ENCODE results near the gene GSAP.
"Not testable (repeated sequence)": the region's sequence is repeated elsewhere in the genome, so short reads cannot be mapped to it uniquely, and the experiment has no call there.

Gene GSAP, protein sequence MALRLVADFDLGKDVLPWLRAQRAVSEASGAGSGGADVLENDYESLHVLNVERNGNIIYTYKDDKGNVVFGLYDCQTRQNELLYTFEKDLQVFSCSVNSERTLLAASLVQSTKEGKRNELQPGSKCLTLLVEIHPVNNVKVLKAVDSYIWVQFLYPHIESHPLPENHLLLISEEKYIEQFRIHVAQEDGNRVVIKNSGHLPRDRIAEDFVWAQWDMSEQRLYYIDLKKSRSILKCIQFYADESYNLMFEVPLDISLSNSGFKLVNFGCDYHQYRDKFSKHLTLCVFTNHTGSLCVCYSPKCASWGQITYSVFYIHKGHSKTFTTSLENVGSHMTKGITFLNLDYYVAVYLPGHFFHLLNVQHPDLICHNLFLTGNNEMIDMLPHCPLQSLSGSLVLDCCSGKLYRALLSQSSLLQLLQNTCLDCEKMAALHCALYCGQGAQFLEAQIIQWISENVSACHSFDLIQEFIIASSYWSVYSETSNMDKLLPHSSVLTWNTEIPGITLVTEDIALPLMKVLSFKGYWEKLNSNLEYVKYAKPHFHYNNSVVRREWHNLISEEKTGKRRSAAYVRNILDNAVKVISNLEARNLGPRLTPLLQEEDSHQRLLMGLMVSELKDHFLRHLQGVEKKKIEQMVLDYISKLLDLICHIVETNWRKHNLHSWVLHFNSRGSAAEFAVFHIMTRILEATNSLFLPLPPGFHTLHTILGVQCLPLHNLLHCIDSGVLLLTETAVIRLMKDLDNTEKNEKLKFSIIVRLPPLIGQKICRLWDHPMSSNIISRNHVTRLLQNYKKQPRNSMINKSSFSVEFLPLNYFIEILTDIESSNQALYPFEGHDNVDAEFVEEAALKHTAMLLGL
- total RNA-seq: 20.8 reads per million, percentile 47 among the genes with 10 or more reads in this experiment

GRCh38 chr7:77415823-77416620 is at the start of gene GSAP:
Gene GSAP, minus strand, starts transcription at chr7:77416349. Its CDS starts 28 bp downstream, at chr7:77416321.
- DNase-seq: peak; percentile 20

DNA sequence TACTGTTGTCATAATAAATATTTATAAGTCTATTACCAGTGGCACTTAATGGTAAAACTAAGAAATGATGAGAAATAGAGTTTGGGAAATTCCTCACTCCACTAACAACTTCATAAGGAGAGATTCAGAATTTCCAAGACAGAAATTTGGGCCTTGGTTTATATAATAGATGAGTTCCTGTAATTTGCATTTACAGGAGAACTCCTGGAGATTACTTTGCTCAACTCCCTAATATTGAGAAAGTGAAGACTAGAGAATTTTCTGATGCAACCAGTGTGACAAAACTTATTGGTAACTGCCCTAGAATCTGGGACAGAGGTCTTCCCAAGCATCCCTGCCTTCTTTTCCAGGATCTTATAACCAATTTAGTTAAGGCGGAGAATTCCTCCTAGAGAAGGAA is 49.1 kb upstream of the GSAP start:
- no peak for DNase-seq

DNA sequence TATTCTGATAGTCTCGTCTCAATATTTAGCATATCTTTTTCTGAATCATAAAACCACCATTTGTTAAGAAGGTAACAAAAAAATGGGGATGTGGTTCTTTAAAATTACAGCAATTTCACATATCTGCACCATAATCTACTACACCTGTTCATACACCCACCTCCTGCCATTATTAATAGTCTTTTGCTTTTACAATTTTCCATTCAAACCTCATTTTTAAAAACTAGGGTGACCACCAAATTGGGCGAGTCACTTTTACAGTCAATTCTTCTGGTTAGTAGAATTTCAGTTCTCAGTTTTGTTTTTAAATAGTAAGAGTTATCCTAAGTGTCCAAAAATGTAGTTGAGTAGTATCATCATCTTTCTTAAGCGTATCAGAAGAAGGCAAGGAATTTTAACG is 48.4 kb upstream of the GSAP start:
- DNase-seq: no peak

DNA sequence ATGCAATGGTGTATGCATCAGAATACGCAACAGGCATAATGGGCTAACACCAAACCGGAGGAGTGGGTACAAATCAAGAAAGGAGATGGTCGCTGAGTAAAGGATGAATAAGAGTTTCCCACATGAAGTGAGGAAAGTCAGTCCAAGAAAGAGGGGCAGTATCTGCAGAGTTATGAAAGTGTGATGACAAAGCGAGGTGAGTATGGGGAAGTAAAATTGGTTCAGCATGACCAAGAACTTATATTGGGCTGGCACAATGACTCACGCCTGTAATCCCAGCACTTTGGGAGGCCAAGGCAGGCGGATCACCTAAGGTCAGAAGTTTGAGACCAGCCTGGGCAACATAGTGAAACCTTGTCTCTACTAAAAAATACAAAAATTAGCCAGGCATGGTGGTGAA is 47.5 kb upstream of the GSAP start:
- not testable (repeated sequence) for DNase-seq

GRCh38 chr7:77461842-77462241 is 45.7 kb upstream of the GSAP start:
- DNase-seq: no peak

GRCh38 chr7:77461246-77461645 is 45.1 kb upstream of the GSAP start:
- no peak for DNase-seq

- no peak for DNase-seq
Observed at GRCh38 chr7:77460057-77460486, 43.9 kb upstream of the GSAP start.

DNA sequence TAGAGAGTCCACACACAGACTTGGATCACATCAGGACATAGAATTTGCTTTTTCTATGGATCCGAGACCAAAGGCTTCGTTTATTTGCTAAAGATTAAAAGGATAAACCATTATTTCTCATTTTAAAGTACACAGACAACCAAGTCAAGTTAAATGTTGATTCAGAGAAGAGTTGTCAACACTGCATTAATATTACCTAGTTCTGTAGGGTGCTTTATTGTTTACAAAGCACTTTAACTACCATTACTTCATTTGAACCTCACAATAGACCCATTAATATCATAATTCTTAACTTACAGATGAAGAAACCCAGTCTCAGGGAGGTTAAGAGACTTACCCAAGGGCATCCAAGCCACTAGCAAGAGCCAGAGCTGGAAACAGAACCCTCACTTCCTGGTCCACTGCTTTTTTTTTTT is 43.2 kb upstream of the GSAP start:
- no peak for DNase-seq

- DNase-seq: no peak
Observed at GRCh38 chr7:77458786-77459185, 42.6 kb upstream of the GSAP start.

DNA sequence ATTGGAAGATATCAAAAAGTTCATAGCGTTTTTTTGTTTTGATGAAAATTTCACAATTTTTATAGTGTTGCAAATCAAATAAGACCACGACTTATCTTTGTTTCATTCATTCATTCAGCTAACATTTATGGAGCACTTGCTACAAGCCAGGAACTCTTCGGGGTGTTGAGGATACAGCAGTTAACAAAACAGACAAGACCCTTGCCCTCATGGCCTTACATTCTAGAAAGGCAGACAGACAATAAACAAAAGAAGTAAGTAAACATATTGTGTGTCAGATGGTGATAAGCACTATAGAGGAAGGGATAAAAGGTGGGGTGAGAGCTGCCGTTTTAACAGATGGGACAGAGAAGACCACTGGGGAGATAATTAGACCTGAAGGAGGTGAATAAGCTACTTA is 41.6 kb upstream of the GSAP start:
- no peak for DNase-seq

- no peak for DNase-seq
Observed at GRCh38 chr7:77456696-77457095, 40.5 kb upstream of the GSAP start.

DNA sequence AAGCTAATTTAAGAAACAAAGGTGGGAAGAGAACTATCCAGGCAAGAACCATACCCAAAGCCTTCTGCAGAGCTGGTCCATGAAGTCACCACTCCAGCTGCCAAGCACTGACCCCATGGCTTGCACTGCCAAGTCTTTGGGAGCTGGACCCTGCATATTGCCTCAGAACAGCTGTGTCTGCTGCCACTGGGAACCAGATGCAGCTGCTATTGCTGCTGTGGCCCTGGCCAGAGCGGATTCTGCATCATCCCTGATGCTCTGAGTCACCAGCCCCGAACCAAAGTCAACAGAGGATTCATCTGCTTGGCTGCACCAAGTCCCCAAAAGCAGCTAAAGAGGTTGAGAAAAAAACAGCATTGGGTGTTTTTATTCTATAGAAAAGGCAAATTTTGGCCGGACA is 39.2 kb upstream of the GSAP start:
- no peak for DNase-seq

- no peak for DNase-seq
Observed at GRCh38 chr7:77454802-77455201, 38.7 kb upstream of the GSAP start.

- no peak for DNase-seq
Observed at GRCh38 chr7:77453531-77453930, 37.4 kb upstream of the GSAP start.

GRCh38 chr7:77451950-77452349 is 35.8 kb upstream of the GSAP start:
- not testable (repeated sequence) for DNase-seq

GRCh38 chr7:77450613-77451012 is 34.5 kb upstream of the GSAP start:
- no peak for DNase-seq

DNA sequence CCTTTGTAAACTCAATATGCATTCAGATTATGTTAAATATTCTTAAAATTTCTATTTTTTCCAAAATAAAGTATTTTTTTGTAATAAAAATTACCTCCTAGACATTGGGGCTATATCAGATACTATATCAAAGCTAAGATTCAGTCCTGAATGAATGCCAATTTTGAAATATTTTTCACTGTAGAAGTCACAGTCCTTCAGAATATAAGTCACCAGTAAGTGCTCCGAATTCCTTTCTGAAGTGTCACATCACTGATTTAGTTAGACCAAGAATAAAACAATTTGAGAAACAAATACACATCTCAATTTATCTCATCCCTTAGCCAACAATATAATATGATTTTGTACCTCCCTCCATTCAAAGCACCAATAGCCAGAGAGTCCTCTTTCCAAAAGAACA is 33.9 kb upstream of the GSAP start:
- DNase-seq: no peak

GRCh38 chr7:77447616-77448015 is 31.5 kb upstream of the GSAP start:
- no peak for DNase-seq

DNA sequence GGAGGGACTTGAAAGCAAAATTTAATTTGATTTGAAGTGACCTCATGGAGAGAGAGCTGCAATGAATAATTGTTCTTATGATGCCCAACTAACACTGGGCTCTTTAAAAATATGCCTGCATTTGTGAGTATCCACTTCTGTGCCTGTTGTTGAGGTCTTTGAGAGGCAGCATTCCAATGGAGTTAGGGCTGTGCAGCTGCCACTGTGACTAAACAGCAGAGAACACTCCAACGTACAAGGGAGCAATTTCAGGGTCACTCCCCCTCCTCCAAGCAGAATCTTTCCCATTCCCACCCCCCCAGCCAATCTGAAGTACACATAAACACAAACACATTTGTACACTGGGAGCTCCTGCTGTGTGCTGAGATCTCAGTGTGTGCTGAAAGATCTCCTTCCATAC is 28.0 kb upstream of the GSAP start:
- no peak for DNase-seq

- no peak for DNase-seq
Observed at GRCh38 chr7:77443042-77443441, 26.9 kb upstream of the GSAP start.

DNA sequence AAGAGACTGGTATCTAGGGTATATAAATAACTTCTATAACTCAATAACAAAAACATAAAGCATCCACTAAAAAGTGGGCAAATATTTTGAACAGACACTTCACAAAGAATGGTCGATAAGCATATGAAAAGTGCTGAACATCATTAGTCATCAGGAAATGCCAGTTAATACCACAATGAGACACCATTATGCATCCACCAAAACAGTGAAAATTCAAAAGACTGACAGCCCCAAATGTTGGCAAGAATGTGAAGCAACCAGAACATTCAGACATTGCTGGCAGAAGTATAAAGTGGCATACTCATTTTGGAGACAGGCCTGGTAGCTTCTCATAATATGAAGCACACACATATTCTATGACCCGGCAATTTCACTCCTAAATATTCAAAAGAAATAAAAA is 26.5 kb upstream of the GSAP start:
- DNase-seq: no peak

DNA sequence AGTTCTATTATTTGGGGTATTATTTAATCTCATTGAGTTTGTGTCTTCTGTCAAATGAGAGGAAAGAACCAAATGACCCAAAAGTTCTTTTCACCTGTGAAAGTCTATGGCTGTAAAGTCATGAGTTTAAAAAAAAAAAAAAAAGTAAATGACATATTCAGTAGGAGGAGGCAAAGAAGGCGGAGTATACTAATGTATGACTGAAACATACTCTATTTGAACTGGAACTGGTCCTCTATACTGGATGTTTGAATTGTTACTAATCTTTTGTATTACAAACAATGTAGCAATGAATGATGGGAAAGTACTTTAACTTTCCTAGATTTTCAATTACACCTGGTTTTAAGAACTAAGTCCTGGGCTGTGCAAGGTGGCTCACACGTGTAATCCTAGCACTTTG is 24.9 kb upstream of the GSAP start:
- DNase-seq: no peak

DNA sequence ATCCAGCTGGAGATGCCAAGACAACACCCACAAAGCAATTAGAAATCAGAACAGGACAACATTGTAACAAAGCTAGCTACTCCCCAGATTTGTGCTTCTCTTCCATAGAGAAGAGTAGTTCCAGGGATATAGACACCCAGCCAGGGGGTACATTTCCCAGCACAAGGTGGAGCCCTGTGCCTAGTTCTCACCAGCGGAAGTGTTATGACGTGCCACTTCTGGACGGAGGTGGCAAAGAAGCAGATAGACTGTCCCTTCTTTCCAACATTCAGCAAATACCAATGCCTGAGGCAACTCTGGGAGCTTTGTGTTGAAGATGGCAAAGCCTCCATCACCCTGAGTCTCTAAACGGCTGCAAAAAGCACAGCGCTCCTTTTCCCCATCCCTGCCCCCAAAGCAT is 23.4 kb upstream of the GSAP start:
- DNase-seq: no peak
